HG03432 (cell line): ENCODE measurements around the gene HNF1A.
"Not testable (repeated sequence)": the region's sequence is repeated elsewhere in the genome, so short reads cannot be mapped to it uniquely, and the experiment has no call there.

Experiments used
- ATAC-seq: cut with Tn5 transposase; IDR thresholded peaks from one replicate; pipeline ENCODE4 v1.9.1; 2021; ENCODE audit warnings: mild to moderate bottlenecking, moderate library complexity; ENCODE audit not compliant: unreplicated experiment

HNF1A gene

DNA sequence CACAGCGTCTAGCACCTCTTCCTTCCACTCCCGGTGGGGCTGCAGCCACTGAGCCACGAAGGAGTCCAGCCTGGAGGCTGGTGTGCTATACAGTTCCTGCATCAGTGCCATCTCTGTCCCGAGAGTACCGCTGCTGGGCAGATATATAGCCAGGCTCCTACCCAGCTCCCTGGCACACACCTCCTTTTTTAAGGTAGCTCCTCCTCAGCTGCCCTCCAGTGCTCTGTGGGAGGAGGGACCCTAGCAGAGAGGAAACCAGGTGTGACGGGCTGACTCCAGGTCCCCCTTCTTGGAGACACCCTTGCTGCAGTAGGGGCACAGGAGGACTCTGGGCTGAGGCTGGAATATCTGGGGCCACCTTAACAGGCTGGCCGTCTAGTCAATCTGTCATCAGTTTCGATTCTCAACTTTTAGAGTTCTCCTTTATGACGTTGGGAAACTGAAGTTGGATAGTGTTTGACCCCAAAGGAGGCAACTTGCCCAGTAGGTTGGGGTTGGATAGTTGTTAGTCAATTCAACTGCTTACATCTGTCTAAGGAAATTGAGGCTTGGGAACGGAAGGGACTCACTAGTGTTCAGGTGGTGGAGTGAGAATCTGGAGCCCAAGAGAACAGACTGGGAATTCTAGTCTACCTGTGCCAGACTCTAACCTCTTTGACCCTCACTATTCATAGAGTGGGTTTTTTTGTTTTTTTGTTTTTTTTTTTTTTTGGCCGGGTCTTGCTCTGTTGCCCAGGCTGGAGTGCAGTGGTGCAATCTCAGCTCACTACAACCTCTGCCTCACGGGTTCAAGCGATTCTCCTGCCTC, 60.7 kb downstream of the HNF1A start, which contains the start of gene OASL:
Gene OASL, minus strand, starts transcription at position 386 of the 808 bp plus-strand sequence. Its CDS starts 275 bp downstream, at position 111.
- ATAC-seq: peak; percentile 69

DNA sequence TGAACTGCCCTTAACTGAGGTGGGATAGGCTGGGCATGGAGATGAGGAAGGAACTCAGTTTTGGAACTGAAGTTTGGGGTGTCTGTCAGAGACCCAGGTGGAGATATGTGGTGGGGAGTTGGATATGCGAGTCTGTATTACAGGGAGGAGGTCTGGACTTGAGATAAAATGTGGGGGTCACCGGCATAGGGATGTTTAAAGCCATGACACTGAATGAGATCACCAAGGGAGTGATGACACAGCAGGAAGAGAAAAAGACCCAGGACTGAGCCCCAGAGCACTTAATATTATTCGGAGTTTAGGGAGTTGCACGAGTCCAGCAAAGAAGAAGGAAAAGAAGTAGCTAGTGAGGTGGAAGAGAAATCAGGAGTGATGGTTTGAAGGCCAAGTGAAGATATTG, 64.7 kb downstream of the HNF1A start:
- no peak for ATAC-seq

GRCh38 chr12:121047400-121047799, 69.1 kb downstream of the HNF1A start:
- ATAC-seq: not testable (repeated sequence)

- ATAC-seq: no peak
Observed at GRCh38 chr12:121048442-121048841, 70.1 kb downstream of the HNF1A start.

DNA sequence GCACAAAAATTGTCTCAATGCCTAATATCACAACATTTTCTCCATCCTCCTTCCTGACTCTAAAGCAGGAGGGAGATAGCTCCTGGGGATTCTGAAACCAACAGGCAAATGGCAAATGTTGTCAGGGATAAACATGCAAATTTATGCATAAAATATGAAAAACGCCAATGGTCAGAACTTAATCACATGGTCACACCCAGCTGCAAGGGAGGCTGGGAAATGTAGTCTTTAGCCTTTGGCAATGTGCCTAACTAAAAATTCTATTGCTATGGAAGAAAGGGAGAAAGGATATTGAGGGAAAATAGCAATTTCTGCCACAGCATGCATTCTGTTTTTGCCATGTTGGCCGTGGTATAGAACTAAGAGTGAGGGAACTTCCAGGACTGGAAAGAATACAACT, 72.4 kb downstream of the HNF1A start:
- ATAC-seq: no peak
